ENCODE results near the gene NRIP2.

DNA sequence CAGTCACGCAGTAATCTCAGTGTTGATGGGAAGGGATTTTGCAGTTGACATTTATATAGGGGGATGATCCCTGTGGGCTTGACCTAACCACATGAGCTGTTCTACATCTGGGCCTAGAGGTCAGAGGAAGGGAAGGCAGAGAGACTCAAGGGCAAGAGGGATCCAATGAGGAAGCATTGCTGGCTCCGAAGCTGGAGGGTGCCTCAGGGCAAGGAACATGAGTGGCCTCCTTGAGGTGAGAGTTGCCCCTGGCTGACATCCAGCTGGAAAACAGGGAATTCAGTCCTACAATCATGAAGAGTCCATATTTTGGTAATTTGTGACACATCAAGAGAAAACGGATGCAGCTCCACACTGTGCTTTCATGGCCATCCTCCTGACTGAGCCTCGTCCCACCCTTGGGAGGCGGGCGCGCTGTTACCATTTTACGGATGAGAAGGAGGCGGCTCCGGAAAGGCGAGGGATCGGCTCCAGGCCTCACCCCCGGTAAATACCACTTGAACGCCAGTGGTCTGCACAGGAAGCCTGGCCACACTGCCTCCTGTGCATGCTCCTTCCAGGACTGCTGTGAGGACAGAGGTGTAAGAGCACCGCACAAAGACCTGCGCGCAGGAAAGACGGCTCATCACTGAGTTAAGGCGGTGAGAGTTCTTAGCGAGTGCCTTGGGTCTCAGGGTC, 58.6 kb downstream of the NRIP2 start:
- TF ChIP-seq, protein P1, sequence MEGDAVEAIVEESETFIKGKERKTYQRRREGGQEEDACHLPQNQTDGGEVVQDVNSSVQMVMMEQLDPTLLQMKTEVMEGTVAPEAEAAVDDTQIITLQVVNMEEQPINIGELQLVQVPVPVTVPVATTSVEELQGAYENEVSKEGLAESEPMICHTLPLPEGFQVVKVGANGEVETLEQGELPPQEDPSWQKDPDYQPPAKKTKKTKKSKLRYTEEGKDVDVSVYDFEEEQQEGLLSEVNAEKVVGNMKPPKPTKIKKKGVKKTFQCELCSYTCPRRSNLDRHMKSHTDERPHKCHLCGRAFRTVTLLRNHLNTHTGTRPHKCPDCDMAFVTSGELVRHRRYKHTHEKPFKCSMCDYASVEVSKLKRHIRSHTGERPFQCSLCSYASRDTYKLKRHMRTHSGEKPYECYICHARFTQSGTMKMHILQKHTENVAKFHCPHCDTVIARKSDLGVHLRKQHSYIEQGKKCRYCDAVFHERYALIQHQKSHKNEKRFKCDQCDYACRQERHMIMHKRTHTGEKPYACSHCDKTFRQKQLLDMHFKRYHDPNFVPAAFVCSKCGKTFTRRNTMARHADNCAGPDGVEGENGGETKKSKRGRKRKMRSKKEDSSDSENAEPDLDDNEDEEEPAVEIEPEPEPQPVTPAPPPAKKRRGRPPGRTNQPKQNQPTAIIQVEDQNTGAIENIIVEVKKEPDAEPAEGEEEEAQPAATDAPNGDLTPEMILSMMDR (conservative IDR thresholded peaks at IDR 0.05; ENCODE audit: low read length): no peak
- no peak for TF ChIP-seq EZH2phosphoT487 (IDR thresholded peaks at IDR 0.05; ENCODE audit: borderline replicate concordance, low read depth, low read length)
